Measurements from ENCODE around the gene KLHL21.
"Not testable (repeated sequence)": the region's sequence is repeated elsewhere in the genome, so short reads cannot be mapped to it uniquely, and the experiment has no call there.

The KLHL21 gene

GRCh38 chr1:6600410-6601048 is 2.1 kb downstream of the KLHL21 start:
- Histone ChIP-seq H3K27ac (ENCODE audit: low read depth, low read length) (no peak overlapping the region), H3F3A (ENCODE audit: insufficient read depth) (peaks cover 10% of the 10 kb centered on the region; the same call in 1 of the 2 replicates), H3K9me3 (ENCODE audit: insufficient read depth, low read length) (no peaks in the 10 kb centered on the region), H3K4me3 (ENCODE audit: insufficient read depth, low read length, poor library complexity, severe bottlenecking) (peak overlapping the region; percentile 56), H3K4me2 (ENCODE audit: low read depth, low read length, poor library complexity, severe bottlenecking) (peak overlapping the region; percentile 80), H3K27me3 (ENCODE audit: low read length) (no peaks in the 10 kb centered on the region), H4K20me1 (ENCODE audit: low read depth, low read length) (no peaks in the 10 kb centered on the region), H3K36me3 (ENCODE audit: low read length) (no peaks in the 10 kb centered on the region), H3K9ac (ENCODE audit: low read length) (peak overlapping the region; percentile 63), H2AFZ (ENCODE audit: low read depth, low read length, severe bottlenecking) (no peak overlapping the region), H3K9me2 (replicated peaks; ENCODE audit: insufficient read depth, low read length) (no peaks in the 10 kb centered on the region), H3K79me2 (ENCODE audit: insufficient read depth, low read length) (no peaks in the 10 kb centered on the region)
- no peak for TF ChIP-seq EZH2phosphoT487 (conservative IDR thresholded peaks at IDR 0.05; ENCODE audit: low read length)
- no peak for TF ChIP-seq CTCF (IDR thresholded peaks at IDR 0.05; ENCODE audit: insufficient read depth, low read length, poor library complexity, severe bottlenecking)

GRCh38 chr1:6599991-6600390 is 2.7 kb downstream of the KLHL21 start:
- not testable (repeated sequence) for H3K27ac ChIP-seq (ENCODE audit: low read depth, low read length); H3K27me3 ChIP-seq (ENCODE audit: low read length); H2AFZ ChIP-seq (ENCODE audit: low read depth, low read length, severe bottlenecking); H4K20me1 ChIP-seq (ENCODE audit: low read depth, low read length); H3K4me3 ChIP-seq (ENCODE audit: insufficient read depth, low read length, poor library complexity, severe bottlenecking); H3K9me2 ChIP-seq (replicated peaks; ENCODE audit: insufficient read depth, low read length); H3K79me2 ChIP-seq (ENCODE audit: insufficient read depth, low read length); H3K9ac ChIP-seq (ENCODE audit: low read length); H3K9me3 ChIP-seq (ENCODE audit: insufficient read depth, low read length); H3K36me3 ChIP-seq (ENCODE audit: low read length)
- Histone ChIP-seq H3F3A (ENCODE audit: insufficient read depth) (peaks cover 10% of the 10 kb centered on the region; the same call in 1 of the 2 replicates), H3K4me2 (ENCODE audit: low read depth, low read length, poor library complexity, severe bottlenecking) (peak overlapping the region; percentile 80)

- Histone ChIP-seq H3K79me2 (ENCODE audit: insufficient read depth, low read length) (no peaks in the 10 kb centered on the region), H3K9me3 (ENCODE audit: insufficient read depth, low read length) (no peaks in the 10 kb centered on the region), H3K9me2 (replicated peaks; ENCODE audit: insufficient read depth, low read length) (no peaks in the 10 kb centered on the region), H3K36me3 (ENCODE audit: low read length) (no peaks in the 10 kb centered on the region), H3K9ac (ENCODE audit: low read length) (no peak overlapping the region; the same call in 1 of the 2 replicates), H3K4me3 (ENCODE audit: insufficient read depth, low read length, poor library complexity, severe bottlenecking) (no peak overlapping the region), H2AFZ (ENCODE audit: low read depth, low read length, severe bottlenecking) (no peak overlapping the region), H4K20me1 (ENCODE audit: low read depth, low read length) (no peaks in the 10 kb centered on the region), H3K27ac (ENCODE audit: low read depth, low read length) (no peak overlapping the region), H3F3A (ENCODE audit: insufficient read depth) (peaks cover 10% of the 10 kb centered on the region; the same call in 1 of the 2 replicates), H3K4me2 (ENCODE audit: low read depth, low read length, poor library complexity, severe bottlenecking) (peak overlapping the region; percentile 80), H3K27me3 (ENCODE audit: low read length) (no peaks in the 10 kb centered on the region)
- TF ChIP-seq CTCF (IDR thresholded peaks at IDR 0.05; ENCODE audit: insufficient read depth, low read length, poor library complexity, severe bottlenecking) (no peak), EZH2phosphoT487 (conservative IDR thresholded peaks at IDR 0.05; ENCODE audit: low read length) (no peak)
Measured at GRCh38 chr1:6599141-6599975, 3.3 kb downstream of the KLHL21 start.

GRCh38 chr1:6597777-6598131 is 4.9 kb downstream of the KLHL21 start:
- no peak overlapping the region for H3K9ac ChIP-seq (ENCODE audit: low read length)
- H3K27me3 ChIP-seq (ENCODE audit: low read length): no peaks in the 10 kb centered on the region
- H3K9me3 ChIP-seq (ENCODE audit: insufficient read depth, low read length): no peaks in the 10 kb centered on the region
- no peaks in the 10 kb centered on the region for H3F3A ChIP-seq (ENCODE audit: insufficient read depth)
- H3K4me2 ChIP-seq (ENCODE audit: low read depth, low read length, poor library complexity, severe bottlenecking): no peak overlapping the region
- no peak for TF ChIP-seq EZH2phosphoT487 (conservative IDR thresholded peaks at IDR 0.05; ENCODE audit: low read length)
- TF ChIP-seq CTCF (IDR thresholded peaks at IDR 0.05; ENCODE audit: insufficient read depth, low read length, poor library complexity, severe bottlenecking): no peak
- no peaks in the 10 kb centered on the region for H4K20me1 ChIP-seq (ENCODE audit: low read depth, low read length)
- H3K9me2 ChIP-seq (replicated peaks; ENCODE audit: insufficient read depth, low read length): no peaks in the 10 kb centered on the region
- no peak overlapping the region for H3K4me3 ChIP-seq (ENCODE audit: insufficient read depth, low read length, poor library complexity, severe bottlenecking)
- H2AFZ ChIP-seq (ENCODE audit: low read depth, low read length, severe bottlenecking): no peak overlapping the region
- H3K79me2 ChIP-seq (ENCODE audit: insufficient read depth, low read length): no peaks in the 10 kb centered on the region
- no peak overlapping the region for H3K27ac ChIP-seq (ENCODE audit: low read depth, low read length)
- no peaks in the 10 kb centered on the region for H3K36me3 ChIP-seq (ENCODE audit: low read length)
